HG02884 (cell line): ENCODE results near the gene TMEM165.

Experiments used
- ATAC-seq: cut with Tn5 transposase; IDR thresholded peaks from one replicate; pipeline ENCODE4 v1.9.1; 2021; ENCODE audit warnings: mild to moderate bottlenecking, moderate library complexity; ENCODE audit not compliant: unreplicated experiment

Gene TMEM165

DNA sequence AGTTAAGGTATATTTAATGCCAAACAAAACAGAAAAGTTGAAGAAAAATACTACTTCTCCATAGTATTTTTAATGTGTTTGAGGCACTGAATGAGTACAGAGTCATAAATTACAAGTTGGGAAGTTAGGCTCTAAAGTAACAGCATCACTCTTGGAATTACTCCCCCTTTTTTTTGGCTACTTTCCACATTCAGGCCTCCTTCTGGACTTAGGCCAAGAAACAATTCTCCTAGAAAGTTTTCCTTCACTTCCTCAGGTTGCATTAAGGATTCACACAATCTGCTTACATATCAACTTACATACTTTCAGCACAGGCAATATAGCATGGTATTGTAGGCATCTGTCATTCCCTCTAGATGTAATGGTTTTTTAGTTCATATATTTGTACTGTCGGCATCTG, 52.1 kb downstream of the TMEM165 start:
- ATAC-seq, result no peak

DNA sequence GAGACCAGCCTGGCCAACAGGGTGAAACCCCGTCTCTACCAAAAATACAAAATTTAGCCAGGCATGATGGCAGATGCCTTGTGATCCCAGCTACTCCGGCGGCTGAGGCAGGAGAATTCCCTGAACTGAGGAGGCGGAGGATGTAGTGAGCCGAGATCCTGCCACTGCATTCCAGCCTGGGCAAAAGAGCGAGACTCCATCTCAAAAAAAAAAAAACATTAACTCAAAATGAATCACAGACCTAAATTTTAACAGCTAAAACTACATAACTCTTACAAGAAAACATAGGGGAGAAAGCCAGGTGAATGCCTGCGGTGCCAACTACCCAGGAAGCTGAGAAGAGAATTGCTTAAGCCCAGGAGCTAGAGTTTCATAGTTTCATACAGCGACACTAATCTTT, 54.8 kb downstream of the TMEM165 start:
- no peak for ATAC-seq

DNA sequence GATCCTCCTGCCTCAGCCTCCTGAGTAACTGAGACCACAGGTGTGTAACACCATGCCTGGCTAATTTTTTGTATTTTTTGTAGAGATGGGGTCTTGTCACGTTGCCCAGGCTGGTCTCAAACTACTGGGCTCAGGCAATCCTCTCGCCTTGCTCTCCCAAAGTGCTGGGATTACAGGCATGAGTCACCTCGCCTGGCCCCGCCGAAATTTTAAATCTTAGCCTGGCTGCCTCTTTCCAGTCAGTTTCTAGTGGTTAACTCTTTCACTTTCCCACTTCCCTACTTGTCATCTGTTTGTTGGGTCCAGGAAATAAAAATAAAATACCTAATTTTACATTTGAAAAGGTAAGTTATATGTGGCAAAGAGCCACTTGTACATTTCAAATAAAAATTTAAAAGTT, 62.4 kb downstream of the TMEM165 start:
- ATAC-seq, result no peak

DNA sequence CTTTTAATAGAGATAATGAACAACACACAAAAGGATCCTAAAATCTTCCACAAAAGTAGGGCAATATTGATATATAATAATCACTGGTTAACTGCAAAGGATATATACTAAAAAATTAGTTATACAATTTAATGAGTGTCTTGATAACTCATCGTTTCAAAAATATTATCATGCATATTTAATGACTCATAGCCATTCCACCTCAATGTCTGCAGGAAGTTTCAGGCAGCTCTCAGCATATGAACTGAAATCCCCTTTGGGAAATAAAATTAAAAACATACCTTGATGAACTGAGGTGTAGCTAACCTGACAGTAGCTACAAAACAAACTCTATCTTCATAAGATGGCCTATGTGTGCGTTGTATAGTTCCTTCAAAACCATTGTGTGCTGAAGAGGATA, 62.9 kb downstream of the TMEM165 start:
- no peak for ATAC-seq

GRCh38 chr4:55466001-55466400, 70.2 kb downstream of the TMEM165 start:
- no peak for ATAC-seq

DNA sequence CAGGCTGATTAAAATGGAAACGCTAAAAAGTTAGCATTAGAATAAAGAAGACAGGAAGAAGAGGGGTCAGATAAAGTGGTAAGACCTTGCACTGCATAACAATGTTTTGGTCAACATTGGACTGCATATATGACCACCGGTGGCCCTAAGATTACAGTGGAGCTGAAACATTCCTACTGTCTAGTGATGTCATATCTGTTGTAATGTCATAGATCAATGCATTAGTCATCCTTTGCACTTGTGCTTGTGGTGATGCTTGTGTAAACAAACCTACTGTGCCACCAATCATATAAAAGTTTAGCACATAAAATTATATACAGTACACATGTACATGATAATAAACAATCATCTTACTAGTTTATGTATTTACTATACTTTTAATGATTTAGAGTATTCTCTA, 73.0 kb downstream of the TMEM165 start:
- no peak for ATAC-seq

GRCh38 chr4:55469979-55470378, 74.2 kb downstream of the TMEM165 start:
- ATAC-seq, result no peak
